Thymus (tissue), 11 donors: Measurements from ENCODE around the gene PXN. TPM values are rescaled to one million over a fixed set of nuclear protein-coding genes. Genes with fewer than 3 reads are reported as not detected.
"Not testable (repeated sequence)": the region's sequence is repeated elsewhere in the genome, so short reads cannot be mapped to it uniquely, and the experiment has no call there.

Experiments used
- DNase-seq, 9 donors: peaks; one replicate each; pipeline ENCODE4 v3.0.0-alpha.2; 2013; ENCODE audit warnings: low spot score in 9 of 9, low read depth in 6 of 9, missing footprints in 1 of 9
- H3K27ac ChIP-seq, 2 donors: one replicate each; pipeline ENCODE4 v1.5.1; 2013; ENCODE audit warnings: control low read depth in 1 of 2, low read depth in 1 of 2, low read length in 1 of 2, mild to moderate bottlenecking in 1 of 2, moderate library complexity in 1 of 2
- H3K27me3 ChIP-seq, 2 donors: one replicate each; pipeline ENCODE4 v1.5.1; 2013; ENCODE audit warnings: low read length in 1 of 2; ENCODE audit not compliant: control insufficient read depth in 2 of 2, insufficient read depth in 1 of 2
- H3K36me3 ChIP-seq, 2 donors: one replicate each; pipeline ENCODE4 v1.5.1; 2013; ENCODE audit warnings: low read length in 1 of 2, mild to moderate bottlenecking in 1 of 2, moderate library complexity in 1 of 2; ENCODE audit not compliant: control insufficient read depth in 2 of 2, insufficient read depth in 2 of 2
- H3K4me1 ChIP-seq, 2 donors: one replicate each; pipeline ENCODE4 v1.5.1; 2013; ENCODE audit warnings: low read length in 2 of 2; ENCODE audit not compliant: control insufficient read depth in 2 of 2, insufficient read depth in 2 of 2
- H3K4me3 ChIP-seq, 2 donors: one replicate each; pipeline ENCODE4 v1.5.1; 2013; ENCODE audit warnings: low read length in 2 of 2, control low read depth in 1 of 2, mild to moderate bottlenecking in 1 of 2
- H3K9me3 ChIP-seq, 2 donors: one replicate each; pipeline ENCODE4 v1.5.1; 2013; ENCODE audit warnings: low read length in 1 of 2, mild to moderate bottlenecking in 1 of 2; ENCODE audit not compliant: control insufficient read depth in 2 of 2, insufficient read depth in 1 of 2
- WGBS: extraction: QIAGEN DNeasy Blood & Tissue Kit; methylation state at CpG from one replicate; pipeline ENCODE4 v1.1.7; 2013; 5-methylcytosine and 5-hydroxymethylcytosine counted together
- polyA plus RNA-seq: library from polyadenylated mRNA; stranded (reverse); fragments of 200-250 nt; gene quantifications from one replicate; pipeline ENCODE4 v1.2.3, GENCODE V29; 2013
- total RNA-seq: library from RNA; stranded (reverse); fragments of 120-200 nt; gene quantifications from one replicate; pipeline ENCODE4 v1.2.4, GENCODE V29; 2013
- donor health status: healthy.

The PXN gene
- total and polyA plus RNA-seq, 2 donors: 7.2 to 112 TPM

GRCh38 chr12:120194534-120195395, 70.8 kb downstream of the PXN start, which contains the start of gene GCN1:
GCN1 (minus strand) TSS chr12:120194715; CDS start chr12:120194697, 18 bp downstream.
- Histone ChIP-seq H3K4me1 (peaks cover 21 to 39% of the 10 kb centered on the region in 2 donors), H3K36me3 (peaks cover 44 to 61% of the 10 kb centered on the region in 2 donors), H3K9me3 (no peaks in the 10 kb centered on the region), H3K27ac (peak within 1 kb of the TSS; percentile 81 to 82), H3K4me3 (peak within 1 kb of the TSS; percentile 55 to 97), H3K27me3 (no peaks in the 10 kb centered on the region)
- peak; percentile 45 to 90 (median 75) for DNase-seq
- 5% methylated on average over 62 of the region's 62 CpGs for WGBS

GRCh38 chr12:120194226-120194533, 71.3 kb downstream of the PXN start:
- H3K36me3 ChIP-seq: peaks cover 47 to 59% of the 10 kb centered on the region in 2 donors
- H3K27me3 ChIP-seq: no peaks in the 10 kb centered on the region
- WGBS: 2% methylated on average over 18 of the region's 18 CpGs
- no peak for DNase-seq
- H3K4me3 ChIP-seq: peak overlapping the region; percentile 55 to 97
- H3K9me3 ChIP-seq: no peaks in the 10 kb centered on the region
- H3K4me1 ChIP-seq: peaks cover 16 to 33% of the 10 kb centered on the region in 2 donors
- peak overlapping the region; percentile 43 to 82 for H3K27ac ChIP-seq

GRCh38 chr12:120193286-120193685, 72.2 kb downstream of the PXN start:
- 94% methylated on average over 8 of the region's 8 CpGs for WGBS
- peaks cover 40 to 58% of the 10 kb centered on the region in 2 donors for H3K36me3 ChIP-seq
- H3K27ac ChIP-seq, H3K9me3 ChIP-seq, DNase-seq, H3K4me3 ChIP-seq, H3K27me3 ChIP-seq: not testable (repeated sequence)
- peaks cover 13 to 27% of the 10 kb centered on the region in 2 donors for H3K4me1 ChIP-seq

GRCh38 chr12:120190985-120191480, 74.5 kb downstream of the PXN start:
- Histone ChIP-seq H3K27me3 (no peaks in the 10 kb centered on the region), H3K4me3 (no peak overlapping the region), H3K36me3 (peaks cover 36 to 56% of the 10 kb centered on the region in 2 donors), H3K9me3 (no peaks in the 10 kb centered on the region), H3K27ac (no peak overlapping the region), H3K4me1 (peaks cover 13 to 17% of the 10 kb centered on the region in 2 donors)
- 93% methylated on average over 7 of the region's 7 CpGs for WGBS
- DNase-seq: no peak

GRCh38 chr12:120190386-120190785, 75.1 kb downstream of the PXN start:
- Histone ChIP-seq H3K36me3 (peaks cover 32 to 58% of the 10 kb centered on the region in 2 donors), H3K4me3 (no peak overlapping the region), H3K27me3 (no peaks in the 10 kb centered on the region), H3K9me3 (no peaks in the 10 kb centered on the region), H3K27ac (no peak overlapping the region), H3K4me1 (peaks cover 13 to 14% of the 10 kb centered on the region in 2 donors)
- WGBS: 97% methylated on average over 5 of the region's 5 CpGs
- no peak for DNase-seq

- Histone ChIP-seq H3K4me1 (no peaks in the 10 kb centered on the region), H3K9me3 (no peaks in the 10 kb centered on the region), H3K4me3 (no peak overlapping the region), H3K27ac (no peak overlapping the region), H3K27me3 (no peaks in the 10 kb centered on the region), H3K36me3 (peaks cover 62 to 88% of the 10 kb centered on the region in 2 donors)
- DNase-seq: no peak
- 98% methylated on average over 4 of the region's 4 CpGs for WGBS
Measured at GRCh38 chr12:120186654-120187053, 78.9 kb downstream of the PXN start.

GRCh38 chr12:120183211-120183631, 82.3 kb downstream of the PXN start:
- no peak overlapping the region for H3K4me3 ChIP-seq
- H3K4me1 ChIP-seq: no peaks in the 10 kb centered on the region
- WGBS: 98% methylated on average over 5 of the region's 5 CpGs
- no peak for DNase-seq
- no peak overlapping the region for H3K27ac ChIP-seq
- H3K9me3 ChIP-seq: no peaks in the 10 kb centered on the region
- peaks cover 57 to 81% of the 10 kb centered on the region in 2 donors for H3K36me3 ChIP-seq
- H3K27me3 ChIP-seq: no peaks in the 10 kb centered on the region

- no peak for DNase-seq
- Histone ChIP-seq H3K27ac (no peak overlapping the region), H3K4me3 (no peak overlapping the region), H3K9me3 (no peaks in the 10 kb centered on the region), H3K4me1 (no peaks in the 10 kb centered on the region), H3K27me3 (no peaks in the 10 kb centered on the region), H3K36me3 (peaks cover 62 to 82% of the 10 kb centered on the region in 2 donors)
- 94% methylated on average over 8 of the region's 8 CpGs for WGBS
Measured at GRCh38 chr12:120181991-120182631, 83.4 kb downstream of the PXN start.

GRCh38 chr12:120180975-120181374, 84.6 kb downstream of the PXN start:
- DNase-seq: no peak
- no peak overlapping the region for H3K4me3 ChIP-seq
- WGBS: 98% methylated on average over 7 of the region's 7 CpGs
- H3K9me3 ChIP-seq: no peaks in the 10 kb centered on the region
- no peaks in the 10 kb centered on the region for H3K27me3 ChIP-seq
- no peak overlapping the region for H3K27ac ChIP-seq
- no peaks in the 10 kb centered on the region for H3K4me1 ChIP-seq
- H3K36me3 ChIP-seq: peaks cover 61 to 82% of the 10 kb centered on the region in 2 donors
